GM19035 (cell line): ENCODE results near the gene BPIFA3.
"Not testable (repeated sequence)": the region's sequence is repeated elsewhere in the genome, so short reads cannot be mapped to it uniquely, and the experiment has no call there.

Source experiments
- ATAC-seq: cut with Tn5 transposase; IDR thresholded peaks from one replicate; pipeline ENCODE4 v1.9.1; 2021; ENCODE audit not compliant: unreplicated experiment

Gene BPIFA3

GRCh38 chr20:33217052-33217451, at the start of gene BPIFA3:
BPIFA3 (plus strand) TSS chr20:33217352; CDS start chr20:33217537, 185 bp downstream.
- no peak for ATAC-seq

- ATAC-seq = no peak
These were observed 49.3 kb upstream of the BPIFA3 start, which contains the start of gene BPIFA2 for GRCh38 chr20:33167859-33168258. BPIFA2 (plus strand) TSS chr20:33168159; CDS start chr20:33169146, 987 bp downstream.

- ATAC-seq = no peak
These were observed 47.9 kb upstream of the BPIFA3 start for GRCh38 chr20:33169176-33169794.

GRCh38 chr20:33172781-33173180, 44.4 kb upstream of the BPIFA3 start:
- ATAC-seq = no peak

- no peak for ATAC-seq
These were observed 42.0 kb upstream of the BPIFA3 start for GRCh38 chr20:33175123-33175522.

GRCh38 chr20:33176101-33176500, 41.1 kb upstream of the BPIFA3 start:
- ATAC-seq = no peak

GRCh38 chr20:33177866-33178265, 39.3 kb upstream of the BPIFA3 start:
- ATAC-seq = no peak

GRCh38 chr20:33178726-33179125, 38.4 kb upstream of the BPIFA3 start:
- ATAC-seq = no peak

GRCh38 chr20:33180169-33180568, 37.0 kb upstream of the BPIFA3 start:
- no peak for ATAC-seq

- no peak for ATAC-seq
These were observed 35.6 kb upstream of the BPIFA3 start for GRCh38 chr20:33181482-33182093.

GRCh38 chr20:33183312-33183711, 33.8 kb upstream of the BPIFA3 start:
- no peak for ATAC-seq

- not testable (repeated sequence) for ATAC-seq
These were observed 32.0 kb upstream of the BPIFA3 start for GRCh38 chr20:33185031-33185590.

- no peak for ATAC-seq
These were observed 29.7 kb upstream of the BPIFA3 start for GRCh38 chr20:33187491-33187890.

GRCh38 chr20:33188421-33188820, 28.7 kb upstream of the BPIFA3 start:
- ATAC-seq = no peak

GRCh38 chr20:33191484-33191883, 25.7 kb upstream of the BPIFA3 start:
- no peak for ATAC-seq

- ATAC-seq = no peak
These were observed 25.2 kb upstream of the BPIFA3 start for GRCh38 chr20:33191955-33192354.

- ATAC-seq = no peak
These were observed 24.1 kb upstream of the BPIFA3 start for GRCh38 chr20:33192912-33193501.

- no peak for ATAC-seq
These were observed 18.1 kb upstream of the BPIFA3 start for GRCh38 chr20:33199026-33199425.

GRCh38 chr20:33202451-33202850, 14.7 kb upstream of the BPIFA3 start:
- ATAC-seq = no peak

GRCh38 chr20:33203444-33203843, 13.7 kb upstream of the BPIFA3 start:
- ATAC-seq = no peak

- no peak for ATAC-seq
These were observed 7.4 kb upstream of the BPIFA3 start for GRCh38 chr20:33209789-33210188.

GRCh38 chr20:33210371-33210770, 6.8 kb upstream of the BPIFA3 start:
- no peak for ATAC-seq
